Esophagus squamous epithelium (tissue), 4 donors: ENCODE measurements around the gene ANO2.

Experiments
- CTCF ChIP-seq, 6 experiments: fragments of 450-650 bp in 4 of 6; fragments of 200-600 bp in 2 of 6; sonication (generic) in 2 of 6; IDR thresholded peaks; one replicate each; pipeline ENCODE4 v1.5.1; 2016 to 2019; ENCODE audit warnings: antibody characterized with exemption in 6 of 6, mild to moderate bottlenecking in 4 of 6, moderate library complexity in 4 of 6
- POLR2A ChIP-seq, 4 donors: fragments of 450-650 bp; IDR thresholded peaks; one replicate each; pipeline ENCODE4 v1.6.1; 2017; ENCODE audit warnings: antibody characterized with exemption in 4 of 4, mild to moderate bottlenecking in 4 of 4, moderate library complexity in 3 of 4

DNA sequence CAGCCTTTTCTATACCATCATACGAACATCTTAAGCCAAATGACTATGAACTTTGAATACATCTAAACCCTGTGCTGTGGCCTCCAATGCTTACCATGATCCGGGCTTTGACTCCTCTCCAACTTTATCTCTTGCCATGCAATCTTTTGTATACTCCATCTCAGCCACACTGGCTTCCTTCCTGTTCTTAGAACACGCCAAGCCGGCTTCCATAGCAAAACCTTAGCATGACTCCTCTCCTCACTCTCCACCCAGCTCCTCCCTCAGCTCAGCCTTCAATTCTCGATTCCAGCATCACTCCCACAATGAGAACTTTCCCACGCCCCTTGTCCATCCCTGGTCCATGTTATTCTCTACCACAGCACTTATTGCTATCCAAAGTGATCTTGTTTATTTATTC is 284.8 kb downstream of the ANO2 start:
- TF ChIP-seq POLR2A (IDR thresholded peaks at IDR 0.05) (no peak), CTCF (IDR thresholded peaks at IDR 0.05) (no peak)
